PC-9 (cell line): Measurements from ENCODE around the gene ZNF236. TPM values are rescaled to one million over a fixed set of nuclear protein-coding genes. Genes with fewer than 3 reads are reported as not detected.

Experiments
- BruUV-seq: library from RNA; stranded (reverse); fragments of 400-500 nt; replicated peaks from 2 replicates; lab custom pipeline; 2021; lab: Mats Ljungman, UMichigan
- CTCF ChIA-PET: fragments of 300-600 bp; sonication (Branson Sonifier 250); formaldehyde crosslinking; loops from one replicate; lab custom pipeline; 2022; ENCODE audit warnings: antibody characterized with exemption; lab: Charles Lee
- POLR2A ChIA-PET: fragments of 300-600 bp; sonication (Branson Sonifier 250); formaldehyde crosslinking; loops from one replicate; lab custom pipeline; 2022; ENCODE audit warnings: antibody characterized with exemption; ENCODE audit not compliant: unreplicated experiment; lab: Charles Lee
- DNase-seq, 2 experiments: peaks; one replicate each; pipeline versions ENCODE4 v3.0.0 to v3.0.0-alpha.2; 2015 to 2022; ENCODE audit warnings: mixed read lengths in 1 of 2
- H2AFZ ChIP-seq: fragments of 200-600 bp; sonication (generic); 2 replicates; pipeline ENCODE4 v1.8.1; 2017; ENCODE audit warnings: antibody characterized with exemption
- H3F3A ChIP-seq: fragments of 200-600 bp; sonication (generic); 2 replicates; pipeline ENCODE4 v1.8.1; 2017; ENCODE audit warnings: antibody characterized with exemption, mild to moderate bottlenecking, low read depth; ENCODE audit not compliant: insufficient read depth
- H3K27ac ChIP-seq: fragments of 200-600 bp; sonication (generic); 2 replicates; pipeline ENCODE4 v1.6.1; 2016; ENCODE audit warnings: mixed run types
- H3K27me3 ChIP-seq: fragments of 200-600 bp; sonication (generic); 2 replicates; pipeline ENCODE4 v1.6.1; 2016; ENCODE audit warnings: low read depth, mixed run types; ENCODE audit not compliant: insufficient read depth
- H3K36me3 ChIP-seq: fragments of 200-600 bp; sonication (generic); 2 replicates; pipeline ENCODE4 v1.6.1; 2016; ENCODE audit warnings: low read depth, mixed run types
- H3K4me1 ChIP-seq: fragments of 200-600 bp; sonication (generic); replicated peaks from 2 replicates; pipeline ENCODE4 v1.6.1; 2016; ENCODE audit warnings: mixed run types; ENCODE audit not compliant: insufficient read depth
- H3K4me2 ChIP-seq: fragments of 200-600 bp; sonication (generic); 2 replicates; pipeline ENCODE4 v1.6.1; 2017; ENCODE audit warnings: mixed run types
- H3K4me3 ChIP-seq: fragments of 200-600 bp; sonication (generic); 2 replicates; pipeline ENCODE4 v1.6.1; 2016; ENCODE audit warnings: mixed run types
- H3K79me2 ChIP-seq: fragments of 200-600 bp; sonication (generic); 2 replicates; pipeline ENCODE4 v1.6.1; 2017; ENCODE audit warnings: low read depth, mixed run types
- H3K9me2 ChIP-seq: fragments of 200-600 bp; sonication (generic); 2 replicates; pipeline ENCODE4 v1.8.1; 2017; ENCODE audit warnings: mild to moderate bottlenecking; ENCODE audit not compliant: insufficient read depth
- H3K9me3 ChIP-seq: fragments of 200-600 bp; sonication (generic); 2 replicates; pipeline ENCODE4 v1.8.1; 2016; ENCODE audit warnings: low read depth; ENCODE audit not compliant: insufficient read depth
- H4K20me1 ChIP-seq: fragments of 200-600 bp; sonication (generic); 2 replicates; pipeline ENCODE4 v1.8.1; 2017; ENCODE audit not compliant: insufficient read depth
- CTCF ChIP-seq: fragments of 200-600 bp; sonication (generic); conservative IDR thresholded peaks from 2 replicates; pipeline ENCODE4 v1.6.1; 2017; ENCODE audit warnings: mixed run types, antibody characterized with exemption, mild to moderate bottlenecking, moderate library complexity
- EZH2 ChIP-seq: fragments of 200-600 bp; sonication (generic); IDR thresholded peaks from 2 replicates; pipeline ENCODE4 v1.8.0; 2017; ENCODE audit warnings: antibody characterized with exemption, low read depth
- intact Hi-C: fragments of 100-400 bp; cut with micrococcal nuclease; formaldehyde crosslinking; loops from one replicate; pipeline ENCODE4 v1.10.0; 2022; ENCODE audit not compliant: unreplicated experiment
- total RNA-seq: library from RNA; stranded (reverse); gene quantifications from 2 replicates; pipeline ENCODE4 v1.2.3, GENCODE V29; 2021

The ZNF236 gene
- total RNA-seq, 1 experiment from 2014 or later = 10.8 TPM

GRCh38 chr18:76956648-76957047, 134.3 kb downstream of the ZNF236 start:
- Histone ChIP-seq H4K20me1 (no peaks in the 10 kb centered on the region), H3F3A (no peaks in the 10 kb centered on the region), H3K27ac (no peak overlapping the region), H3K27me3 (no peaks in the 10 kb centered on the region), H3K4me1 (no peaks in the 10 kb centered on the region), H3K4me2 (no peak overlapping the region), H2AFZ (no peak overlapping the region), H3K4me3 (no peak overlapping the region), H3K9me2 (no peaks in the 10 kb centered on the region), H3K36me3 (no peaks in the 10 kb centered on the region), H3K9me3 (no peaks in the 10 kb centered on the region), H3K79me2 (no peaks in the 10 kb centered on the region)
- ChIA-PET CTCF (no interaction called here), POLR2A (no interaction called here)
- no peak for TF ChIP-seq EZH2
- no peak for TF ChIP-seq CTCF
- no peak for DNase-seq
- intact Hi-C loops = no loop called here
- no TSS peak for BruUV-seq

- Histone ChIP-seq H3K36me3 (0 out of 2 replicates have a peak, but pooled peaks cover 2% of the 10 kb centered on the region), H3K4me2 (no peak overlapping the region), H2AFZ (no peak overlapping the region), H3K27me3 (no peaks in the 10 kb centered on the region), H3K79me2 (no peaks in the 10 kb centered on the region), H4K20me1 (no peaks in the 10 kb centered on the region), H3F3A (no peaks in the 10 kb centered on the region), H3K4me1 (no peaks in the 10 kb centered on the region), H3K4me3 (no peak overlapping the region), H3K9me2 (no peaks in the 10 kb centered on the region), H3K27ac (no peak overlapping the region), H3K9me3 (no peaks in the 10 kb centered on the region)
- ChIA-PET POLR2A (no interaction called here), CTCF (no interaction called here)
- TF ChIP-seq CTCF (no peak), EZH2 (no peak)
- DNase-seq = no peak
- intact Hi-C loops = no loop called here
- no TSS peak for BruUV-seq
These were observed 135.3 kb downstream of the ZNF236 start for GRCh38 chr18:76957384-76958355.

GRCh38 chr18:76958692-76959341, 136.5 kb downstream of the ZNF236 start:
- Histone ChIP-seq H3K4me2 (no peak overlapping the region), H3F3A (no peaks in the 10 kb centered on the region), H4K20me1 (no peaks in the 10 kb centered on the region), H3K27ac (no peak overlapping the region), H3K9me3 (no peaks in the 10 kb centered on the region), H3K36me3 (0 out of 2 replicates have a peak, but pooled peaks cover 7% of the 10 kb centered on the region), H3K4me3 (no peak overlapping the region), H2AFZ (no peak overlapping the region), H3K4me1 (no peaks in the 10 kb centered on the region), H3K79me2 (no peaks in the 10 kb centered on the region), H3K27me3 (no peaks in the 10 kb centered on the region), H3K9me2 (no peaks in the 10 kb centered on the region)
- TF ChIP-seq CTCF = no peak
- no peak for TF ChIP-seq EZH2
- intact Hi-C loops = no loop called here
- ChIA-PET CTCF (no interaction called here), POLR2A (no interaction called here)
- BruUV-seq = no TSS peak
- no peak for DNase-seq
